Upper lobe of left lung (tissue), 4 donors: Measurements from ENCODE around the gene CYSRT1.

ENCODE experiments used
- CTCF ChIP-seq, 6 experiments: fragments of 450-650 bp in 4 of 6; fragments of 200-600 bp in 2 of 6; sonication (generic) in 2 of 6; IDR thresholded peaks; one replicate each; pipeline ENCODE4 v1.5.1; 2016 to 2019; ENCODE audit warnings: antibody characterized with exemption in 6 of 6
- POLR2A ChIP-seq, 4 donors: fragments of 450-650 bp; IDR thresholded peaks; one replicate each; pipeline ENCODE4 v1.5.1; 2016 to 2017; ENCODE audit warnings: antibody characterized with exemption in 4 of 4, mild to moderate bottlenecking in 2 of 4

- no peak for TF ChIP-seq POLR2A (IDR thresholded peaks at IDR 0.05)
- TF ChIP-seq CTCF (IDR thresholded peaks at IDR 0.05) = no peak
These were observed 26.2 kb downstream of the CYSRT1 start, which contains the start of gene STPG3 for GRCh38 chr9:137251194-137251461.
